Activated T-cell treated with anti-CD3 and anti-CD28 coated beads, Interleukin-2, amount 50 U/mL, for 72 hours (primary cell): Measurements from ENCODE around the gene TTLL12. TPM values are rescaled to one million over a fixed set of nuclear protein-coding genes. Genes with fewer than 3 reads are reported as not detected.

ENCODE experiments used
- ATAC-seq, 2 donors: fragments of 150-1000 bp; cut with Tn5 transposase; replicated peaks in 1 of 2; 2 replicates each; pipeline ENCODE4 v1.10.0; 2021; ENCODE audit warnings: moderate library complexity in 2 of 2, mild to moderate bottlenecking in 1 of 2
- DNase-seq, 2 donors: peaks; one replicate each; pipeline ENCODE4 v3.0.0; 2021 to 2022; ENCODE audit warnings: mixed read lengths in 1 of 2
- H3K27ac Mint-ChIP-seq: one replicate; pipeline ENCODE4 v1.8.0; 2022; ENCODE audit warnings: mild to moderate bottlenecking, moderate library complexity, mixed read lengths
- H3K27me3 Mint-ChIP-seq: one replicate; pipeline ENCODE4 v1.8.0; 2022; ENCODE audit warnings: low read depth, mixed read lengths
- H3K36me3 Mint-ChIP-seq, 2 donors: one replicate each; pipeline ENCODE4 v1.8.0; 2022; ENCODE audit warnings: mixed read lengths in 2 of 2, mild to moderate bottlenecking in 1 of 2; ENCODE audit not compliant: insufficient read depth in 2 of 2
- H3K4me1 Mint-ChIP-seq: one replicate; pipeline ENCODE4 v1.8.0; 2022; ENCODE audit warnings: low read depth, mixed read lengths
- H3K4me3 Mint-ChIP-seq, 2 donors: one replicate each; pipeline ENCODE4 v1.8.0; 2022; ENCODE audit warnings: mild to moderate bottlenecking in 2 of 2, mixed read lengths in 2 of 2, moderate library complexity in 2 of 2
- H3K9me3 Mint-ChIP-seq, 2 donors: one replicate each; pipeline ENCODE4 v1.8.0; 2022; ENCODE audit warnings: mixed read lengths in 2 of 2
- total RNA-seq, 2 donors: library from RNA; stranded (reverse); gene quantifications; one replicate each; pipeline ENCODE4 v1.2.3, GENCODE V29; 2022

TTLL12 gene
- total RNA-seq, 2 donors from 2014 or later = 37.7 to 45.0 TPM

GRCh38 chr22:43129426-43130425 lies 57.2 kb downstream of the TTLL12 start:
- no peak for DNase-seq
- no peaks in the 10 kb centered on the region for H3K9me3 Mint-ChIP-seq
- no peak for ATAC-seq
- no peaks in the 10 kb centered on the region for H3K4me1 Mint-ChIP-seq
- H3K36me3 Mint-ChIP-seq = peaks cover 0 to 1% of the 10 kb centered on the region in 2 donors
- H3K27me3 Mint-ChIP-seq = no peaks in the 10 kb centered on the region
- no peak overlapping the region for H3K27ac Mint-ChIP-seq
- H3K4me3 Mint-ChIP-seq = no peak overlapping the region

GRCh38 chr22:43128928-43129424 lies 58.0 kb downstream of the TTLL12 start:
- no peak for DNase-seq
- Mint-ChIP-seq H3K27me3 (no peaks in the 10 kb centered on the region), H3K36me3 (peaks cover 0 to 1% of the 10 kb centered on the region in 2 donors), H3K4me3 (no peak overlapping the region), H3K4me1 (no peaks in the 10 kb centered on the region), H3K27ac (no peak overlapping the region), H3K9me3 (no peaks in the 10 kb centered on the region)
- ATAC-seq = no peak

- Mint-ChIP-seq H3K4me3 (no peak overlapping the region), H3K27me3 (no peaks in the 10 kb centered on the region), H3K4me1 (no peaks in the 10 kb centered on the region), H3K9me3 (no peaks in the 10 kb centered on the region), H3K36me3 (peaks cover 0 to 1% of the 10 kb centered on the region in 2 donors), H3K27ac (no peak overlapping the region)
- no peak for DNase-seq
- no peak for ATAC-seq
Measured at GRCh38 chr22:43128116-43128515, 58.8 kb downstream of the TTLL12 start.

- Mint-ChIP-seq H3K27me3 (no peaks in the 10 kb centered on the region), H3K36me3 (peaks cover 0 to 1% of the 10 kb centered on the region in 2 donors), H3K9me3 (no peaks in the 10 kb centered on the region), H3K4me1 (no peaks in the 10 kb centered on the region), H3K27ac (no peak overlapping the region), H3K4me3 (no peak overlapping the region)
- DNase-seq (no peak), ATAC-seq (no peak)
Measured at GRCh38 chr22:43127166-43127908, 59.6 kb downstream of the TTLL12 start.

- DNase-seq = no peak
- no peaks in the 10 kb centered on the region for H3K9me3 Mint-ChIP-seq
- H3K27ac Mint-ChIP-seq = no peak overlapping the region
- no peaks in the 10 kb centered on the region for H3K4me1 Mint-ChIP-seq
- no peak for ATAC-seq
- no peaks in the 10 kb centered on the region for H3K27me3 Mint-ChIP-seq
- H3K4me3 Mint-ChIP-seq = no peak overlapping the region
- H3K36me3 Mint-ChIP-seq = no peaks in the 10 kb centered on the region
Measured at GRCh38 chr22:43126501-43127165, 60.3 kb downstream of the TTLL12 start.

GRCh38 chr22:43118953-43119458 lies 67.9 kb downstream of the TTLL12 start:
- Mint-ChIP-seq H3K36me3 (no peaks in the 10 kb centered on the region), H3K4me3 (no peak overlapping the region), H3K9me3 (no peaks in the 10 kb centered on the region), H3K4me1 (no peaks in the 10 kb centered on the region), H3K27ac (no peak overlapping the region), H3K27me3 (no peaks in the 10 kb centered on the region)
- no peak for ATAC-seq
- DNase-seq = no peak

GRCh38 chr22:43118024-43118849 lies 68.7 kb downstream of the TTLL12 start:
- Mint-ChIP-seq H3K4me3 (no peak overlapping the region), H3K27me3 (no peaks in the 10 kb centered on the region), H3K4me1 (no peaks in the 10 kb centered on the region), H3K27ac (no peak overlapping the region), H3K36me3 (no peaks in the 10 kb centered on the region), H3K9me3 (no peaks in the 10 kb centered on the region)
- DNase-seq = no peak
- ATAC-seq = no peak

GRCh38 chr22:43116932-43117331 lies 70.0 kb downstream of the TTLL12 start:
- no peaks in the 10 kb centered on the region for H3K27me3 Mint-ChIP-seq
- H3K4me1 Mint-ChIP-seq = no peaks in the 10 kb centered on the region
- no peaks in the 10 kb centered on the region for H3K36me3 Mint-ChIP-seq
- ATAC-seq = no peak
- H3K4me3 Mint-ChIP-seq = no peak overlapping the region
- H3K9me3 Mint-ChIP-seq = no peaks in the 10 kb centered on the region
- H3K27ac Mint-ChIP-seq = no peak overlapping the region
- no peak for DNase-seq

Other genes with a start within 250 kb of the TTLL12 start
- gene PACSIN2, start 172.0 kb downstream of the TTLL12 start, total RNA-seq = 10 to 100 TPM; 28.8 to 31.3 TPM
- 10 to 100 TPM; 11.0 to 11.7 TPM for gene TTLL1, start 97.7 kb downstream of the TTLL12 start, total RNA-seq
- 1 to 10 TPM; 3.2 to 5.0 TPM for gene BIK, start 76.4 kb downstream of the TTLL12 start, total RNA-seq
- gene MCAT, start 43.7 kb downstream of the TTLL12 start, total RNA-seq = 1 to 10 TPM; 6.7 to 9.7 TPM
- gene TSPO, start 35.6 kb downstream of the TTLL12 start, total RNA-seq = 10 to 100 TPM; 61.5 to 93.8 TPM
- under 1 TPM in 1 of 2 donors, not detected in 1; 0.14 TPM for gene SCUBE1, start 156.2 kb upstream of the TTLL12 start, total RNA-seq
- gene MPPED1, start 224.9 kb upstream of the TTLL12 start, total RNA-seq = not detected